Stimulated activated memory B cell treated with anti-CD40 and anti-IgM and Interleukin-4, amounts not matched to agents 10 μg/mL and 1 μg/mL and 100 μg/mL, for 72 hours (primary cell): Measurements from ENCODE around the gene ANKHD1.

Source experiments
- ATAC-seq: fragments of 150-1000 bp; cut with Tn5 transposase; 2 replicates; pipeline ENCODE4 v1.10.0; 2021
- H3K27ac Mint-ChIP-seq: one replicate; pipeline ENCODE4 v1.8.0; 2022; ENCODE audit warnings: mild to moderate bottlenecking, mixed read lengths
- H3K27me3 Mint-ChIP-seq: one replicate; pipeline ENCODE4 v1.8.0; 2022; ENCODE audit warnings: mixed read lengths
- H3K36me3 Mint-ChIP-seq: one replicate; pipeline ENCODE4 v1.8.0; 2022; ENCODE audit warnings: mixed read lengths
- H3K4me1 Mint-ChIP-seq: one replicate; pipeline ENCODE4 v1.8.0; 2022; ENCODE audit warnings: mixed read lengths
- H3K4me3 Mint-ChIP-seq: one replicate; pipeline ENCODE4 v1.8.0; 2022; ENCODE audit warnings: mild to moderate bottlenecking, moderate library complexity, mixed read lengths
- H3K9me3 Mint-ChIP-seq: one replicate; pipeline ENCODE4 v1.8.0; 2022; ENCODE audit warnings: mixed read lengths

ANKHD1 gene

DNA sequence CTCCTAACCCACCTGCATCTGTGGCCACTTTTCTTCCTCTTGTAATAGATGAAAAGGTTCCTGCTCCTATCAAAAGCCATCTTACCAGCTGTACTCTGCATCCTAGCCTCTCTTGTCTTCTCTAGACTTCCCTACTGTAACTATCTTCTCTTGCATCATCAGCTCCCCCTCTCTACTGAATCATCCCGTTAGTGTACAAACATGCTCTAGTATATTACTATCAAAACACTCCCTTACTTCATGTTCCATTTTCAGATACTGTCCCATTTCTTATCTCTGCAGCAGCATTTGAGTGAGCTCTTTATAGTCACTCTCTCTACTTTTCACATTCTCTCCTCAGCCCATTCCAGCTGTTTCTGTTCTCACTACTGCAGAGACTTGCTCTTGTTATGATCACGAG, 152.8 kb downstream of the ANKHD1 start:
- H3K9me3 Mint-ChIP-seq = no peaks in the 10 kb centered on the region

GRCh38 chr5:140555747-140556312, 154.2 kb downstream of the ANKHD1 start:
- no peak for ATAC-seq
- Mint-ChIP-seq H3K4me3 (peak overlapping the region; percentile 89), H3K36me3 (peaks cover 52% of the 10 kb centered on the region), H3K9me3 (no peaks in the 10 kb centered on the region), H3K4me1 (peaks cover 52% of the 10 kb centered on the region), H3K27me3 (no peaks in the 10 kb centered on the region), H3K27ac (peak overlapping the region; percentile 90)

More for the DNA sequence above, 152.8 kb downstream of the ANKHD1 start:
- H3K4me3 Mint-ChIP-seq = peak overlapping the region; percentile 22
- peak overlapping the region; percentile 26 for H3K27ac Mint-ChIP-seq
- no peaks in the 10 kb centered on the region for H3K27me3 Mint-ChIP-seq
- peaks cover 59% of the 10 kb centered on the region for H3K36me3 Mint-ChIP-seq
- no peak for ATAC-seq
- peaks cover 59% of the 10 kb centered on the region for H3K4me1 Mint-ChIP-seq

DNA sequence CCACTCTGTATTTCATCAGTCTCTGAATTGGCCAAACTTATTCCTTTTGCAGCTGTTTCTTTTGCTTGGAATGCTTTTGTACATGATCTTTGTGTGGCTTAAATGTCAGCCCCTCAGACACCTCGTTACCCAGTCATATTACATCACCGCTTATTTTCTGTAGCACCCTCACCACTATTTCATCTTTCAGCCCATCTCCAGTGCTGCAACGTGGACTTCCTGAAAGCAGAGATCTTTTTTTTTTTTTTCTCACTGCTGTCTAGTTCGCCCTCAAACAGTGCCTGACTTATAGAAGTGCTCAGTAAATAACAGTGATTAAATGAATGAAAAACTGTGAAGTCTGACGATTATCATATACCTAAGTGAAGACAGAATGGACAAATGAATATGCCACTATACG, 154.8 kb downstream of the ANKHD1 start:
- Mint-ChIP-seq H3K9me3 (no peaks in the 10 kb centered on the region), H3K4me1 (peaks cover 57% of the 10 kb centered on the region), H3K36me3 (peaks cover 53% of the 10 kb centered on the region), H3K27ac (peak overlapping the region; percentile 90), H3K27me3 (no peaks in the 10 kb centered on the region), H3K4me3 (peak overlapping the region; percentile 89)
- no peak for ATAC-seq

DNA sequence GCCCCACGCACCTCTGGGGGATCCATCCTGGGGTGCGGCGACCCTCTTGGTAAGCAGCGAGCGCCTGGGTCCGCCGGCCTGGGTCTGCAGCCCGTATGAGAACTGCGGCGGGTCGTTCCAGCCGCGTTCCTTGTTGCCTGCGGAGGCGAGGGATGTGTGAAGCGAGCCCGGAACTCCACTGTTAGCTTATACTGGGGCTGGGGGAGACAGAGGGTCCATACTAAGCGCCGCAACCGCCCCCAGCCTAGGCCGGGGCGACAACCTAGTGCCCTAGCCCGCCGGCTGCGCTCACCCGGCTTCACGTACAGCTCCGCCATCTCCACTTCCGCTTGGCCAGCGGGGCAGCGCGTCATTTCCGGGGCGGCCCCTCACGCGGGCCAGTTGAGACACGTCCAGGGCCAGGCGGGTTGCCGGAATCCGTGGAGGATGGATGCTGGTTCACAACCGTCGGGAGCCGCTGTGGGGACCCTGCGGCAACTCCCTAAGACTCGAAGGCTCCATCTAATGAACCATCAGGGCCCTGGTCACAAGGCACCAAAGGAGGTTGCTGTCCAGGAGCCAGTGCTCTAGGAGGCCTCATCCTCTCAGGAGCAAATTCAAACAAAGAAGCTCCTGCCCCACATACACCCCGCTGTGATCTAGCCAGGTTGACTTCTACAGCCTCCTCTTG, 155.6 kb downstream of the ANKHD1 start, which contains the start of gene SRA1:
Gene SRA1, minus strand, starts transcription at position 338 of the 670 bp plus-strand sequence. Its CDS starts 21 bp downstream, at position 317.
- peak within 1 kb of the TSS; percentile 89 for H3K4me3 Mint-ChIP-seq

DNA sequence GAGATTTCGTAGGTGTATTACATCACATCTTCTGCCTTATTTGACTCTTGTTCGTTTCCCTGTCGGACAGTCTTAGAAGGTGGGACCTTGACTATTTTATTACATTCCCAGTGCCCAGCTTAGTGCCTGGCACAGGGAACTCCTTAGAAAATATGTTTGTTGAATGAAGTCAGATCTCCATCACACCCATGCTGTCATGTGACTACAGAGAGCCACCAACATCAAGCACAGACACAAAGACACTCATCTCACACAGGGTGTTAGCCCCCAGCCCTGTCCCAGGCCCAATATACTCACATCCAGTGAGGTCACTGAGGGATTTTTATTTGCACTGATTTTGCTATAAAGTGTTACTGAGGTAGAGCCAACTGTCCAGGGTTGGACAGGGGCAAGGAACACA, 156.3 kb downstream of the ANKHD1 start:
- Mint-ChIP-seq H3K4me3 (peak overlapping the region; percentile 89), H3K36me3 (peaks cover 47% of the 10 kb centered on the region), H3K4me1 (peaks cover 57% of the 10 kb centered on the region), H3K27ac (peak overlapping the region; percentile 90), H3K9me3 (no peaks in the 10 kb centered on the region), H3K27me3 (no peaks in the 10 kb centered on the region)
- no peak for ATAC-seq

More for the DNA sequence above, 155.6 kb downstream of the ANKHD1 start, which contains the start of gene SRA1:
- peak; percentile 98 for ATAC-seq
- Mint-ChIP-seq H3K36me3 (peaks cover 50% of the 10 kb centered on the region), H3K9me3 (no peaks in the 10 kb centered on the region), H3K27ac (peak within 1 kb of the TSS; percentile 90), H3K27me3 (no peaks in the 10 kb centered on the region), H3K4me1 (peaks cover 59% of the 10 kb centered on the region)

GRCh38 chr5:140558542-140558941, 156.9 kb downstream of the ANKHD1 start:
- Mint-ChIP-seq H3K27ac (peak overlapping the region; percentile 90), H3K36me3 (peaks cover 41% of the 10 kb centered on the region), H3K4me3 (no peak overlapping the region), H3K4me1 (peaks cover 51% of the 10 kb centered on the region), H3K9me3 (no peaks in the 10 kb centered on the region), H3K27me3 (no peaks in the 10 kb centered on the region)
- ATAC-seq = no peak

DNA sequence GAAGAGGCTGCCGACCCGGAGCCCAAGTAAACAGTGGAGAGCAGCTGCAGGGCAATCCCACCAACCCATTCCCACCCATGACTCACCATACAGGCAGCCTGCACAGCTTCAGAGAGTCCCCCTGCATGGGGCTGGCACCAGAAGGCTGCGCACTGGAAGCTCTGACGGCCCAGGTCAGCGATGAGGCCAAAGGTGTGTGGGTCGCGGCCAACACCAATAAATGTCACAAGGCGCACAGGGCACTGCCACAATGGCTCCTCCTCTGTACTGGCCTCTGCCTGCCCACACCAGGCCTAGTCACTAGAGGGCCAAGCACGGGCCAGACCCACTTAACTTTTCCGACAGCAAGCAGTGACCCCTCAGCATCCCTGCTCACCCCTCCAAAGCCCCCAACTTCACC, 158.6 kb downstream of the ANKHD1 start:
- Mint-ChIP-seq H3K27ac (peak overlapping the region; percentile 20), H3K36me3 (peaks cover 30% of the 10 kb centered on the region), H3K9me3 (no peaks in the 10 kb centered on the region), H3K4me1 (peaks cover 38% of the 10 kb centered on the region), H3K4me3 (no peak overlapping the region), H3K27me3 (no peaks in the 10 kb centered on the region)
- ATAC-seq = no peak

- Mint-ChIP-seq H3K4me1 (peaks cover 39% of the 10 kb centered on the region), H3K4me3 (no peak overlapping the region), H3K36me3 (peaks cover 33% of the 10 kb centered on the region), H3K27ac (no peak overlapping the region), H3K27me3 (no peaks in the 10 kb centered on the region), H3K9me3 (no peaks in the 10 kb centered on the region)
- no peak for ATAC-seq
Measured at GRCh38 chr5:140561753-140562523, 160.3 kb downstream of the ANKHD1 start.

DNA sequence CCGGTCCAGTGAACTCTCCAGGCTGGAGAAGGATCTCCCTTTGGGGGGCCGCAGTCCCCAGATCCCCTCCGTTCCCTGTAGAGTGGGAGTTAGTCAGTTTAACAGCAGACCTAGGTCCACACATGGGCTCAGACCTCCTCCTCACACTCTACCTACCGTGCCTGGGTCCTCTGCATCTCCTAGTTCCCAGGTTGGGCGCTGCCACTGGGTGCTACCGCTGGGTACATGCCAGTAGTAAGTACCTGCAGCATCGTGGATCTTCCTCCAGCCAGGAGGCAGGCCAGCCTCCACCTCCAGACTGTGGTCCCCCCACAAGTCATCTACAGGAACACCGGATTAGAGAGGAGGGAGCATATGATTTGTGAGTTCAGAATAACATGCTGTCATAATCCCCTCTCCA, 162.0 kb downstream of the ANKHD1 start:
- Mint-ChIP-seq H3K27ac (peak overlapping the region; percentile 94), H3K4me1 (peaks cover 44% of the 10 kb centered on the region), H3K36me3 (peaks cover 44% of the 10 kb centered on the region), H3K27me3 (no peaks in the 10 kb centered on the region), H3K4me3 (peak overlapping the region; percentile 92), H3K9me3 (no peaks in the 10 kb centered on the region)
- ATAC-seq = no peak

GRCh38 chr5:140564196-140565023, 162.8 kb downstream of the ANKHD1 start, which contains the start of the genes APBB3 and SLC35A4:
Gene APBB3 (minus strand): TSS chr5:140564598. CDS start chr5:140564245, 353 bp downstream.
Gene SLC35A4 (plus strand): TSS chr5:140564828. CDS start chr5:140567170, 2,342 bp downstream.
- no peaks in the 10 kb centered on the region for H3K27me3 Mint-ChIP-seq
- H3K4me1 Mint-ChIP-seq = peaks cover 51% of the 10 kb centered on the region
- H3K27ac Mint-ChIP-seq = peak within 1 kb of the TSS; percentile 94
- peak within 1 kb of the TSS; percentile 92 for H3K4me3 Mint-ChIP-seq
- no peaks in the 10 kb centered on the region for H3K9me3 Mint-ChIP-seq
- H3K36me3 Mint-ChIP-seq = peaks cover 47% of the 10 kb centered on the region
- ATAC-seq = peak; percentile 97

- Mint-ChIP-seq H3K36me3 (peaks cover 51% of the 10 kb centered on the region), H3K9me3 (no peaks in the 10 kb centered on the region), H3K4me1 (peaks cover 56% of the 10 kb centered on the region), H3K27ac (peak overlapping the region; percentile 94), H3K4me3 (peak overlapping the region; percentile 92), H3K27me3 (no peaks in the 10 kb centered on the region)
- peak; percentile 1 for ATAC-seq
Measured at GRCh38 chr5:140565024-140565779, 163.6 kb downstream of the ANKHD1 start.

- Mint-ChIP-seq H3K27me3 (no peaks in the 10 kb centered on the region), H3K9me3 (no peaks in the 10 kb centered on the region), H3K27ac (peak overlapping the region; percentile 94), H3K4me3 (peak overlapping the region; percentile 92), H3K36me3 (peaks cover 51% of the 10 kb centered on the region), H3K4me1 (peaks cover 59% of the 10 kb centered on the region)
- ATAC-seq = no peak
Measured at GRCh38 chr5:140565780-140566095, 164.1 kb downstream of the ANKHD1 start.

- peak overlapping the region; percentile 84 for H3K27ac Mint-ChIP-seq
- no peak for ATAC-seq
- H3K4me1 Mint-ChIP-seq = peaks cover 52% of the 10 kb centered on the region
- H3K9me3 Mint-ChIP-seq = no peaks in the 10 kb centered on the region
- peaks cover 48% of the 10 kb centered on the region for H3K36me3 Mint-ChIP-seq
- no peak overlapping the region for H3K4me3 Mint-ChIP-seq
- no peaks in the 10 kb centered on the region for H3K27me3 Mint-ChIP-seq
Measured at GRCh38 chr5:140566665-140567064, 165.0 kb downstream of the ANKHD1 start.

- H3K4me1 Mint-ChIP-seq = peaks cover 52% of the 10 kb centered on the region
- no peak overlapping the region for H3K4me3 Mint-ChIP-seq
- peaks cover 46% of the 10 kb centered on the region for H3K36me3 Mint-ChIP-seq
- H3K27me3 Mint-ChIP-seq = no peaks in the 10 kb centered on the region
- peak overlapping the region; percentile 84 for H3K27ac Mint-ChIP-seq
- no peak for ATAC-seq
- no peaks in the 10 kb centered on the region for H3K9me3 Mint-ChIP-seq
Measured at GRCh38 chr5:140567136-140567818, 165.6 kb downstream of the ANKHD1 start.
